Loucy (cell line): Measurements from ENCODE around the gene TMEM45A.

Experiments
- H2AFZ ChIP-seq: fragments of 200-600 bp; sonication (generic); 2 replicates; pipeline ENCODE4 v1.6.0; 2016; ENCODE audit warnings: antibody characterized with exemption, mild to moderate bottlenecking, low read length, moderate library complexity
- H3F3A ChIP-seq: fragments of 200-600 bp; 2 replicates; pipeline ENCODE4 v1.6.0; 2016; ENCODE audit warnings: antibody characterized with exemption, low read depth, mild to moderate bottlenecking
- H3K27me3 ChIP-seq: fragments of 200-600 bp; sonication (generic); 2 replicates; pipeline ENCODE4 v1.6.1; 2014; ENCODE audit warnings: low read length, mild to moderate bottlenecking; ENCODE audit not compliant: insufficient read depth, poor library complexity, severe bottlenecking
- H3K36me3 ChIP-seq: fragments of 200-600 bp; sonication (generic); 2 replicates; pipeline ENCODE4 v1.6.1; 2016; ENCODE audit warnings: low read length; ENCODE audit not compliant: insufficient read depth
- H3K4me1 ChIP-seq: fragments of 200-600 bp; sonication (generic); 2 replicates; pipeline ENCODE4 v1.5.1; 2014; ENCODE audit warnings: low read length, mild to moderate bottlenecking; ENCODE audit not compliant: insufficient read depth, poor library complexity, severe bottlenecking
- H3K4me2 ChIP-seq: fragments of 200-600 bp; sonication (generic); 2 replicates; pipeline ENCODE4 v1.6.0; 2014; ENCODE audit warnings: antibody characterized with exemption, low read length, low read depth, mild to moderate bottlenecking; ENCODE audit not compliant: poor library complexity, severe bottlenecking
- H3K4me3 ChIP-seq: fragments of 200-600 bp; sonication (generic); 2 replicates; pipeline ENCODE4 v1.5.1; 2014; ENCODE audit warnings: low read length, mild to moderate bottlenecking, mixed read lengths; ENCODE audit not compliant: poor library complexity, severe bottlenecking
- H3K79me2 ChIP-seq: fragments of 200-600 bp; sonication (generic); 2 replicates; pipeline ENCODE4 v1.6.1; 2014; ENCODE audit warnings: low read length; ENCODE audit not compliant: insufficient read depth
- H3K9ac ChIP-seq: fragments of 200-600 bp; sonication (generic); 2 replicates; pipeline ENCODE4 v1.6.0; 2014; ENCODE audit warnings: mild to moderate bottlenecking, low read depth, low read length, moderate library complexity; ENCODE audit not compliant: poor library complexity, severe bottlenecking
- H3K9me2 ChIP-seq: fragments of 200-600 bp; sonication (generic); replicated peaks from 2 replicates; pipeline ENCODE4 v1.6.1; 2016; ENCODE audit warnings: low read depth, low read length, mixed read lengths
- H3K9me3 ChIP-seq: fragments of 200-600 bp; sonication (generic); 2 replicates; pipeline ENCODE4 v1.6.1; 2014; ENCODE audit warnings: mild to moderate bottlenecking, antibody characterized with exemption, low read length, low read depth; ENCODE audit not compliant: insufficient read depth
- H4K20me1 ChIP-seq: fragments of 200-600 bp; sonication (generic); 2 replicates; pipeline ENCODE4 v1.6.0; 2014; ENCODE audit warnings: antibody characterized with exemption, low read length, mild to moderate bottlenecking; ENCODE audit not compliant: insufficient read depth, poor library complexity, severe bottlenecking
- EZH2phosphoT487 ChIP-seq: fragments of 200-600 bp; IDR thresholded peaks from 2 replicates; pipeline ENCODE4 v1.6.1; 2018; ENCODE audit warnings: antibody characterized with exemption, mild to moderate bottlenecking, moderate library complexity, borderline replicate concordance
- TF ChIP-seq, protein P1 (sequence below): fragments of 200-600 bp; sonication (generic); conservative IDR thresholded peaks from 2 replicates; pipeline ENCODE4 v1.5.1; 2014; ENCODE audit warnings: mild to moderate bottlenecking, antibody characterized with exemption, low read length

Gene TMEM45A

DNA sequence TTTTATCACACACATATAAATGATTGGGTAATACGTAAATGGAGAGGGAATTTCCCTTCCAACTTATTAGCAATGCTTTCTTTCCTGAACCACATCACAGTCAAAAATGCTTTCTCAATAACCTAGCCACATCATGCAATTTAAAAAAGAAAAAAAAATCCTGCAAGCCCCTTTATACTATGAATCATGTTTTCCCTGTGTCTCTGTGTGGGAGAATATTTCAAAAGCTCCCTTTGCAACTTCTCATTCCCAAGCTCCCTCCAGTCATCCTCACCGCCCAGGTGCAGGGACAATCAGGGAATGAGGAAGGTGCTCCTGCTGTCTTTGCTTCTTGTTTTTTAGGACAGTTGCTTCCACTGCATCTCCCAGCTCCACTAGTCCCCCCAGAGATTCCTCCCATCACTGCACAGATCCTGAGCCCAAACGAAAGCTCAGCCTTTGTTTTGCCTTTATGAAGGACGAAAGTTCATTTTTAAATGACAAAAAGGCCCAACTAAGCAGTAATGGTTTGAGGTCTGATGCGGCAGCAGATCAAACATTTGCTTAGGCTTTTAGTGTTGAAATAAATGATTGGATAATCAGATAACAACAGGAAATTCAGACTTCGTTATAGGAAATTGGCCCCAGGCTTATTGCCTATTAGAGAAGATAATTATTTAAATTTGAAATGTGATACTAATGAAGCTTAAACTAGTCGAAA, 69.2 kb downstream of the TMEM45A start:
- TF ChIP-seq, protein P1, sequence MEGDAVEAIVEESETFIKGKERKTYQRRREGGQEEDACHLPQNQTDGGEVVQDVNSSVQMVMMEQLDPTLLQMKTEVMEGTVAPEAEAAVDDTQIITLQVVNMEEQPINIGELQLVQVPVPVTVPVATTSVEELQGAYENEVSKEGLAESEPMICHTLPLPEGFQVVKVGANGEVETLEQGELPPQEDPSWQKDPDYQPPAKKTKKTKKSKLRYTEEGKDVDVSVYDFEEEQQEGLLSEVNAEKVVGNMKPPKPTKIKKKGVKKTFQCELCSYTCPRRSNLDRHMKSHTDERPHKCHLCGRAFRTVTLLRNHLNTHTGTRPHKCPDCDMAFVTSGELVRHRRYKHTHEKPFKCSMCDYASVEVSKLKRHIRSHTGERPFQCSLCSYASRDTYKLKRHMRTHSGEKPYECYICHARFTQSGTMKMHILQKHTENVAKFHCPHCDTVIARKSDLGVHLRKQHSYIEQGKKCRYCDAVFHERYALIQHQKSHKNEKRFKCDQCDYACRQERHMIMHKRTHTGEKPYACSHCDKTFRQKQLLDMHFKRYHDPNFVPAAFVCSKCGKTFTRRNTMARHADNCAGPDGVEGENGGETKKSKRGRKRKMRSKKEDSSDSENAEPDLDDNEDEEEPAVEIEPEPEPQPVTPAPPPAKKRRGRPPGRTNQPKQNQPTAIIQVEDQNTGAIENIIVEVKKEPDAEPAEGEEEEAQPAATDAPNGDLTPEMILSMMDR = no peak
- TF ChIP-seq EZH2phosphoT487 = no peak
- no peak overlapping the region for H3K9ac ChIP-seq
- H3K4me1 ChIP-seq = no peaks in the 10 kb centered on the region
- H3K79me2 ChIP-seq = no peaks in the 10 kb centered on the region
- H3K9me3 ChIP-seq = no peaks in the 10 kb centered on the region
- H3F3A ChIP-seq = no peaks in the 10 kb centered on the region
- no peak overlapping the region for H2AFZ ChIP-seq
- no peak overlapping the region for H3K4me3 ChIP-seq
- no peaks in the 10 kb centered on the region for H3K9me2 ChIP-seq
- no peaks in the 10 kb centered on the region for H3K27me3 ChIP-seq
- no peaks in the 10 kb centered on the region for H3K36me3 ChIP-seq
- no peaks in the 10 kb centered on the region for H4K20me1 ChIP-seq
- H3K4me2 ChIP-seq = no peak overlapping the region

DNA sequence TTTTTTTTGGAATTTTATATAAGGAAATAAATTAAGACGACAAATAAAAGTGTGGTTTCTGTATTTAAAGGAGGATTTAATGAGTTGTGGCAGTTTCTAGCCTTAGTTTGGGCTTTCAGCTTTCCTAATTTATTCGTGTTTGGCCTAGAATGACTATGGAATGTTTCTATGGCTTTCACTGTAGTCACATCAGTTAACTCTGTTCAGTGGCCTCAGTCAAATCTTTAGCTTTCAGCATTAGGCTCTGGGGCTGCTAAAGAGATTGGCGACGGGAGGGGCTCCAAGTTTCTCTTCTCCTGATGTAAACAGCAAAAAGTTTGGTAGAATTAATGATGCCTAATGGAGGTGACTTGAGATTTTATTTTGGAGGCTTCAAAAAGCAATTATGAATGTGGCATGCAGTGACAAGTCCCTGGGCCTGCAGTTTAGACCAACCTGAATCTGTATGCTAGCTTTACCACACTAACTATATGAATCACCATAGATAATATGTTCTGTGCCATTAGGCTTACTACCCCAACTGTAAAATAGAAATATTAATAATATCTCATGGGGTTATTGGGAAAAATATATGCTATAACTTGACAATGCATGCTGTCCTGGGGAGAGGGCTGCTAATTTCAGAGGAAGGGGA, 69.9 kb downstream of the TMEM45A start:
- Histone ChIP-seq H3K27me3 (no peaks in the 10 kb centered on the region), H2AFZ (no peak overlapping the region), H4K20me1 (no peaks in the 10 kb centered on the region), H3K36me3 (no peaks in the 10 kb centered on the region), H3F3A (no peaks in the 10 kb centered on the region), H3K9me3 (no peaks in the 10 kb centered on the region), H3K4me1 (no peaks in the 10 kb centered on the region), H3K4me3 (no peak overlapping the region), H3K9ac (no peak overlapping the region), H3K4me2 (no peak overlapping the region), H3K79me2 (no peaks in the 10 kb centered on the region), H3K9me2 (no peaks in the 10 kb centered on the region)
- TF ChIP-seq, protein P1 = no peak
- no peak for TF ChIP-seq EZH2phosphoT487

DNA sequence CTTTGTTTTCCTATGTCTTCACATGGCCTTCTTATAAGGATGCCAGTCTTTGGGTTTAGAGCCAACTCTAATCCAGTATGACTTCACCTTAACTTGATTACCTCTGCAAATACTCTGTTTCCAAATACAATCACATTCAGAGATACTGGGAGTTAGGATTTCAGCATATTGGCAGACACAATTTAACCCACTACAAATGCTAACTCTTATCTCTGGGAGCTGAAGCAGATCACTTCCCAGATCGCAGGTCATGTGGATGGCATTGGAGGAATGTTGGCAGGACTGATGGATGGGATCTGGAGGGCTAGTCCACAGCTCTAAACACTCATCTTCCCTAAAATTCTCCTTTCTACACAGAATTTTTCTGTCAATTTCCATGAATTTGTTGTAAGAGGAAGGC, 70.8 kb downstream of the TMEM45A start:
- Histone ChIP-seq H3K9ac (no peak overlapping the region), H3K79me2 (no peaks in the 10 kb centered on the region), H3K4me3 (no peak overlapping the region), H3K9me3 (no peaks in the 10 kb centered on the region), H3K9me2 (no peaks in the 10 kb centered on the region), H3K4me2 (no peak overlapping the region), H3K36me3 (no peaks in the 10 kb centered on the region), H3K27me3 (no peaks in the 10 kb centered on the region), H3F3A (no peaks in the 10 kb centered on the region), H2AFZ (no peak overlapping the region), H4K20me1 (no peaks in the 10 kb centered on the region), H3K4me1 (no peaks in the 10 kb centered on the region)
- TF ChIP-seq, protein P1 = no peak
- TF ChIP-seq EZH2phosphoT487 = no peak
